NCI-H2107 treated with DMSO at 0.1 percent for 48 hours (cell line): ENCODE results near the gene UBFD1.
"Not testable (repeated sequence)": the region's sequence is repeated elsewhere in the genome, so short reads cannot be mapped to it uniquely, and the experiment has no call there.

Source experiments
- DNase-seq: peaks from one replicate; lab custom pipeline; 2025; ENCODE audit not compliant: unreplicated experiment; lab: John Stamatoyannopoulos, UW

UBFD1 gene, protein sequence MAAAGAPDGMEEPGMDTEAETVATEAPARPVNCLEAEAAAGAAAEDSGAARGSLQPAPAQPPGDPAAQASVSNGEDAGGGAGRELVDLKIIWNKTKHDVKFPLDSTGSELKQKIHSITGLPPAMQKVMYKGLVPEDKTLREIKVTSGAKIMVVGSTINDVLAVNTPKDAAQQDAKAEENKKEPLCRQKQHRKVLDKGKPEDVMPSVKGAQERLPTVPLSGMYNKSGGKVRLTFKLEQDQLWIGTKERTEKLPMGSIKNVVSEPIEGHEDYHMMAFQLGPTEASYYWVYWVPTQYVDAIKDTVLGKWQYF

DNA sequence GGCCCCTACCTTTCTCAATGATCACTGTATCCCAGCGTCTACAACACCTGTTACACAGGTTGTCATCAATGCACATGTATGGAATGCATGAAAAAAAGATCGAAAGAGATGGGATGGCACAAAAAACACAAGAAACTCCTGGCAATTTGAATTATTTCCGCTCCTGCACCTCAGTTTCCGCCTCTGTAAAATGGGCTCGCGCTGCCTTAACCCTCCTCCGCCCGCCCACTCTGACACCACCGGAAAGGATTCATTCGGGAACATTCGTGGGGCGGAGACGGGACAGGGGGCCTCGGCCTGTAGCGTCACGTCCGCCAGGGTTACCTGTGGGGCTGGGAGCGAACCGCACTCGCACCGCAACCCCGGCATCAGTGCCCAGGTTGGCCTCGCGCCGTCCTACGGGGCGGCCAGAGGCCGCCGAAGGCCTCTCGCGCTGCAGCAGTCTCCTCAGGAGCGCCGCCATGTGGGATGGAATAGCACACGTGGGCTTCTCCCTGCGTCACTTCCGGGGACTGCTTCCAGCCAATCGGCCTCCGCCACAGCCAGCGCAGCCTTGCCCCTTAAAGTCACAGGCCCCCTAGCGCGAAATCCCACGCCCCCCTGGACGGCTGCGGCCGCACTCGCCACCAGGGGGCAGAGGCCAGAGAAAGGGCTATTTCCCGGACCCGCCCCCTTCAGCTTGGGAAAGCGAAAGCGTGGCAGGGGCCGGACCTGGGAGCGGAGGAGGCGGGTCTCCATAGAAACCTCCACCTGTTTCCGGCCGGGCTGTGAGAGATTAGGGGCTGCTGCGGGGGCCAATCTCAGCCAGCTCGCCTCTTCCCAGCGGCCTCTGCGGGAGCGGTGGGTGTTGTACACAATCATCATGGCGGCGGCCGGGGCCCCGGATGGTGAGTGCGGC is at the start of gene UBFD1, which contains the start of gene EARS2:
UBFD1 (plus strand) TSS at position 847 of the 898 bp plus-strand sequence; CDS start at position 863, 16 bp downstream.
EARS2 (minus strand) TSS at position 470 of the 898 bp plus-strand sequence; CDS start at position 463, 7 bp downstream.
- peak; percentile 99 for DNase-seq

DNA sequence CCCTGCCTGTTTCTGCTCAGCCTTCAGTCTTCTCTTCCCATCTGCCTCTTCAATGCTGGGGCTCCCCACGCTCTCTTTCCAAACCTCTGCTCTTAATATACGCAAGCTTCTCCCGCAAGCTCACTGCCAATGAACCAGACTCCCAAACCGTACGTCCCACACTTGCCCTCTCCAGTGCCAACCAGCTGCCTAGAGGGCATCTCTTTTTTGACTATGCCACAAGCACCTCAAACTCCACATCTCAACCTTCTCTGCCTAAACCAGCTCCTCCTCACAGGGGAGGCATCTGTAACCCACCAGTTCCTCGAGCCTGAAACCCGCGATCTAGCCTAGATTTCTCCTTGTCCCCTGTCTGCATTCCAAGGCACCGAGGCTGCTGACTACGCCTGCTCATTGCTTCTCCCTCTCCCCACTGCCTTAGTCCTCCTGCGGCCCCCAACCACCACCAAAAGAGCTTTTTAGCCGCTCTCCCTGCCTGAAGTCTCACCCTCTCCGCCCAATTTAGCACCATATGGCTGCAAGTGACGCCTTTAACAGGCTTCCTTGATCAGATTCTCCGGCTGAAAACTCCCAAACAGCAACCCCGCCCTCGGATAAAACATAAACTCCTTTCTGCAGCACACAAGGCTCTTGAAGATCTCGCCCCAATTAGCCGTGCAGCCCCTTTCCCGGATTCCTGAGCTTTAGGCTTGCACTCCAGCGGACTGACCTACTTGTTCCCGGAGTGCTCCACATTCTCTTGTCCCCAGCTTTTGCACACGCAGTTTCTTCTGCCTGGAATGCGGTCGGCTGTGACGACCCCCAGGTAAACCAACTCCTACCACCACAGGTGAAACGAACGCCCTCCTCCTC is 48.7 kb upstream of the UBFD1 start:
- no peak for DNase-seq

DNA sequence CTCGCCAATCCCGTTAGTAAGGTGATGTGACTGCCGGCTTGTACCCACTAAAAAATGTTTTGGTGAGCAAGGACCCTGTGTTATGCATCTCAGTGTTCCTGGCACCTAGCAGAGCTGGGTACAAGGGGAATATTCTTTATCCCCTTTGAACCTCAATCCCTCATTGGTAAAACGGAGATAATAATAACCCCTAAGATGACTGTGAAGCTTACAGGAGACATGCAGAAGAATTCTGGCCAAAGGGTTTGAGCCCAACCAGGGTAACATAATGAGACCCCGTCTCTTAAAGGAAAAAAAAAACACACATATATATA is 48.1 kb upstream of the UBFD1 start:
- DNase-seq = no peak

DNA sequence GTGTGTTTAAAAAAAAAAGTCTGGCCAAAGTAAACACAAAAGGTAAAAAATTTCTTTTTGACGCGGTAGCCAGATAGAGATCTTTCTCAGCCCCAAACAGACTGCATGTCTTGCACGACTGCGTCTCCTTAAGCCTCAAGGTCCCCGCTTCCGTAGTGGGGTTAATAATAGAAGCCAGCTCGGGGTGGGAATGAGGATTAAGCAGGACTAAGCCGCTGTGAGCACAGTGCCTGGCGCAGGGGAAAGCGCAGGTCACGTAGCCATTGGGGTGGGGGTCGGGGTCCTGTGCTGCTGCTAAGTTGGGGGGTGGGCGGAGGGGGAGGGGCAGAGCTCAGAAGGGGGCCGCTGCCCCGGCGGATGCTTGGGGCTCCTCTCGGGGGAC is 47.8 kb upstream of the UBFD1 start:
- DNase-seq = no peak

DNA sequence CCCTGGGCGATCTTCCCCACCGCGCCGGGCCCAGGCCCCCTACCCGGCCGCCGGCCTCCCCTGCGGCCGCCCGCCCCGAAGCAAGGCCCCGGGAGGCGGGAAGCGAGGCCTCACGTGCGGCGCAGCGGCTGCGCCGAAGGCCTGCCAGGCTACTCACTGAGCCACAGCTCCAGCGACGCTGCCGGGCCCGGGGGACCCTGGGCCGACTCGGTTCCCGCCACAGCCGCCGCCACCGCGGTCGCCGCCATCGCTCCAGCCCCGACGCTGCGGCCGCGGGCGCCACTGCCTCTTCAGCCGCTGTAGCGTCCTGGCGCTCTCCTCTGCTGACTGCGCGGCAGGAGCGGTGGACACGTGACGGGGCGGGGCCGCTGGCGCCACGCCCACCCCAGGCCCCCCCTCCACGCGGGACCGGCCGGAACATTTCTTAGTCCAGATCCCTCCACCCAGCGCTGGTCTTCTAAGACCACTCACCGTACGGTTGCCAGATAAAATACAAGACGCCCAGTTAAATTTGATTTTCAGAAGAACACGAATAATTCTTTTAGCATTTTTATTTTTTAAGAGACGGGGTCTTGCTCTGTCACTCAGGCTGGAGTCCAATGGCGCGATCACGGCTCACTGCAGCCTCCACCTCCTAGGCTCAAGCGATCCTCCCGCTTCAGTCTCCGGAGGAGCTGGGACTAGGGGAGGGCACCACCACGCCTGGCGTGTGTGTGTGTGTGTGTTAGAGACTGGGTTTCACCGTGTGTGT is 47.2 kb upstream of the UBFD1 start, which contains the start of gene GGA2:
GGA2 (minus strand) TSS at position 331 of the 751 bp plus-strand sequence; CDS start at position 248, 83 bp downstream.
- peak; percentile 34 for DNase-seq

DNA sequence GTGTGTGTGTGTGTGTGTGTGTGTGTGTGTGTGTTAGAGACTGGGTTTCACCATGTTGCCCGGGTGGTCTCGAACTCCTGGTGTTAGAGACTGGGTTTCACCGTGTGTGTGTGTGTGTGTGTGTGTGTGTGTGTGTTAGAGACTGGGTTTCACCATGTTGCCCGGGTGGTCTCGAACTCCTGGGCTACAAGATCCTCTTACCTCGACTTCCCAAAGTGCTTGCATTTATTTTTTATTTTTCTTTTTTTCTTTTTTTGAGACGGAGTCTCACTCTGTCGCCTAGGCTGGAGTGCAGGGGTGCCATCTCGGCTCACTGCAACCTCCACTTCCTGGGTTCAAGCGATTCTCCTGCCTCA is 46.6 kb upstream of the UBFD1 start:
- not testable (repeated sequence) for DNase-seq

DNA sequence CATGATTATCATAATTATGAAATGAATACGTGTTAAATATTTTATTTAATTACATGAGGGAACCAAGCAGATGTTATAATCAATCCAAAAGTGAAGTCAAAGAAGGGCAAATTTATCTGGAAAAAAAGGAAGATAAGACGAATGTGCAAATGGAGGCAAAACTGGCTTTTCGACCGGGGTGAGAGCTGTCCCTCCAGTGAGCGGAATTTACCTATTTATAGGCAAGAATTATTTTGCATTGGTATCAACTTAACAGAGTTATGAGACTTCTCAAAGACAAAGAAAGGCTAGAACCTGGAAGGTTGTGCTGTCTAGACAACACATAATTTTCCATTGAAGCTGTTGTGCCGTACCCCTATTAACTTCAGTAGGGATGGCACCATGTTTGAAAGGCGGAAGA is 45.8 kb upstream of the UBFD1 start:
- no peak for DNase-seq

DNA sequence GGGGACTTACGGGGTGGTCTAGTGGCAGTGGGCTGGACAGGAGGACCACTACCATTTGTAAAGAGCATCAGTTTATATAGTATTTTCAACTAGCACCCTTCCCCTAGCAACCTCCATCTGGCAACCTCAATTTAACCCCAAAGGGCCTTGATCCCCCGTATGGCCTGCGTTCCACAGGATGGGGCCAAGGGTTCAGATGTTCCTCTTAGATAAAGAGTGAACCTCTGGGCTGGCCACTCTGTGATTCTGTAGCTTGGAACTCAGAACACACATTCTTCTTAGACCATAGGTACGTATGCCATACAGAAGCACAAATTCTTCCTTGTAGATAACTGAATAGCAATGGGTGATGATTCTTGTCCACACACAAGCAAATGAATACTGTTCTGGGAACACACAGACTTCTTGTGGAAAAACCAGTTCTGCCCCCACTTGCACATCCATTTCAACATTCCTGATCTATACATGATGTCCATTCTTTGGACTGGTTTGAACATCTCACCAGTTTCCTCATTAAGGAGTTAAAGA is 45.3 kb upstream of the UBFD1 start:
- DNase-seq = no peak

DNA sequence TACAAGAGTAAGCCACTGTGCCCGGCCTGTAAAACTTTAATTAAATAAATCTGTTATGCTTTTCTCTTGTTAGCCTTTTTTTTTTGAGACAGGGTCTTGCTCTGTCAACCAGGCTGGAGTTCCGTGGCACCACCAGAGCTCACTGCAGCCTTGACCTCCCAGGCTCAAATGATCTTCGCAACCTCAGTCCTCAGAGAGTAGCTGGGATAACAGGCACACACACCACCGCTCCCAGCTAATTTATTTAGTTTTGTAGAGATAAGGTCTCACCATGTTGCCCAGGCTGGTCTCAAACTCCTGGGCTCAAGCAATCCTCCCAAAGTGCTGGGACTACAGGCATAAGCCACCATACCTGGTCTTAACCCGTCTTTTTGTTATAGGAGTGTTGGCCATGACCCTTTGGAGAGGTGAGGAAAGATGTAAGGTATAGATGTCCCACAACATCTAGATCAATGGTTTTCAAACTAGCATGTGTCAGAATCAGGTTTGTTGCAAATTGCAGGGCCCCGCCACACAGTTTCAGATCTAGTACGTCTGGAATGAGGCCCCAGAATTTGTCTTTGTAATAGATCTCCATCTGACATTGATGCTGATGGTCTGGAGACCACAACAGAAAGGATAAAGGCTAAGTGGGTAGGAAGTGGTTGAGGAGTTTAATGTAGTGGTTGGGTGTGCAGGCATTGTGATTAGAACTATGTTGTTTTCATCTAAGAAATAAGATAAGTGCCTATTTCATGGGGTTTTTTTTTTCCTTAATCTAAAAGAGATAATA is 43.0 kb upstream of the UBFD1 start:
- no peak for DNase-seq

DNA sequence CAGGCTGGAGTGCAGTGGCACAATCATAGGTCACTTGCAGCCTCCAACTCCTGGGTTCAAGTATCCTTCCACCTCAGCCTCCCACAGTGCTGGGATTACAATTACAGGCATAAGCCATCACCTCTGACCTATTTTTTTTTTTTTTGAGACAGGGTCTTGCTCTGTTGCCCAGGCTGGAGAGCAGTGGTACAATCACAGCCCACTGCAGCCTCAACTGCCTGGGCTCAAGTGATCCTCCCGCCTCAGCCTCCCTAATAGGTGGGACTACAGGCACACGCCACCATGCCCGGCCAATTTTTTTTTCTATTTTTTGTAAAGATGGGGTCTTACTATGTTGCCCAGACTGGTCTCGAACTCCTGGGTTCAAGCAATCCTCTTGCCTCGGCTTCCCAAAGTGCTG is 41.6 kb upstream of the UBFD1 start:
- DNase-seq = no peak

DNA sequence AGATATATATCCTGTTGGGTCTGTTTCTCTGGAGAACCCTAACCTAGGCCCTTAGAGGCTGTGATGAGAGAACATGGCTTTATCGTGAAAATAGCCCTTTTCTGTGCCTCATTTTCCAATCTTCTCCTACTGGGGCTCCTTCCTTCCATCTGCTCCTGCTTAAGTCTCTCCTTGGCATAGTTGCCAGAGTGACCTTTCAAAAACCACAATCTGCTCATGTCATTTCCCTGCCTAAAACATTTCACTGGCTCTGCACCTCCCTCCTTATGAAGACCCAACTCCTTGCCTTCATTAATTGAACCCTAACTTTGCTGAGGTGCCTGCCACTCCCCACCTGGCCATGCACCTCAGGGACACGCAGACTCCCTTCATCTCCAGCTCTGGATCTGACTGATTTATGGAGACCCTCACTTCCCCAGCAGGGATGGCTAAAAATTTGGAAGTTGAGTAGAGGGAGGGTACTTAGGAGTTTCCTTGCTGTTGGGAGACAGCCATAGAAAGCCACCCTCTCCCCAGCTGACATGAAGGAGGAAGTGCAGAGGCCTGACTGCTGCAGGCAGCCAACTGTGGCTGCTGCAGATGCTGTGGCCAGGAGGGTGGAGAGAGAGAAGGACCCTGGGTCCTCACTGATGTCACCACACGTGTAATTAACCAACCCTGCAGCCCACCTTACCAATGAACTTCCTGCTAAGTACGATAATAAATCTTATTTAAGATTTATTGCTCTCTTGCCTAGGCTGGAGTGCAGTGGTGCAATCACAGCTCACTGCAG is 41.0 kb upstream of the UBFD1 start:
- DNase-seq = no peak

DNA sequence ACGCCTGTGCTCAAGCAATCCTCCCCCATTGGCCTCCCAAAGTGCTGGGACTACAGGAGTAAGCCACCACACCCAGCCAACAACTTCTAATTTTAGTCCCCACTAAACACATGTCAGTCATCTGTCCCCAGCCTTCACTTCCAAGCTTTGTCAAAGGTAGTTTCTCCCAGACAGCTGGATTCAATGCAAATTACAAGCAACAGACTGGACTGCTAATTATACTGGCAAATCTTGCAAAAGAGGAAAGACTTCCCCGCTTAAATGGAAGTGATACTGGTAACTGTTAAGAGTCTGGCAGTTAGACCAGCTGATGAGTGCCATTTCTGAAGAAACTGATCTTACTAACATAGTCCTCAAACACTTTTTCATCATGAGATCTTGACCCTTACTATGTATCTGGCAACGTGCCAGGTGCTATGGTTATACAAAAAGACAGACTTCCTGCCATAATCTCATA is 39.1 kb upstream of the UBFD1 start:
- DNase-seq = no peak

DNA sequence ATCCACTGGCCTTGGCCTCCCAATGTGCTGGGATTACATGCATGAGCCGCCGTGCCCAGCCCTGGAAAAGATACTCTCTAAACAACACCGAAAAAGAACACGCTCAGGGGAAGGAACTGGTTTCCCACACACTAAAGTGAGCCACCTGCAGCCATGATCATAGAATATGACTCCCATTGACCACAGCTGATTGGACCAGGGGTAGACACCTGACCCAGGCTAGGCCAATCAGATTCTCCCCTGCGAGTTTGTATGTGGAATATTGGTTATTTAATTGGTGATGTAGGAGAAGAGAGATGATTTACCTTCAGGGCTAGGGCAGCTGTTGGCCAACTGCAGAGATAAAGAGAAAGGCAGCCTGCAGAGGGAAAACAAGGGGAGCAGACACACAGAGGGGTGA is 38.2 kb upstream of the UBFD1 start:
- no peak for DNase-seq

DNA sequence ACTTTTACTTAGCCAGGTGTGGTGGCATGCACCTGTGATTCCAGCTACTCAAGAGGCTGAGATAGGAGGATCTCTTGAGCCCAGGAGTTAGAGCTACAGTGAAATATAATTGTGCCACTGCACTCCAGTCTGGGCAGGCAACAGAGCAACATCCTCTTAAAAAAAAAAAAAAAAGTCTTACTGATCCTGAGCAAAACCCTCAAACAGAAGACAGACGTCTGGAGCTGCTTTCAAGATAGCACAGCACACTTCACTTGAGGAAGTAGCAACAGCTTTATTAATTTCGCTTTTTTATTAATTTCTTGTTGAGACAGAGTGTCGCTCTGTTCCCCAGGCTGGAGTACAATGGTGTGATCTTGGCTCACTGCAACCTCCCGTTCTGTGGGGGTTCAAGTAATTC is 37.0 kb upstream of the UBFD1 start:
- no peak for DNase-seq

DNA sequence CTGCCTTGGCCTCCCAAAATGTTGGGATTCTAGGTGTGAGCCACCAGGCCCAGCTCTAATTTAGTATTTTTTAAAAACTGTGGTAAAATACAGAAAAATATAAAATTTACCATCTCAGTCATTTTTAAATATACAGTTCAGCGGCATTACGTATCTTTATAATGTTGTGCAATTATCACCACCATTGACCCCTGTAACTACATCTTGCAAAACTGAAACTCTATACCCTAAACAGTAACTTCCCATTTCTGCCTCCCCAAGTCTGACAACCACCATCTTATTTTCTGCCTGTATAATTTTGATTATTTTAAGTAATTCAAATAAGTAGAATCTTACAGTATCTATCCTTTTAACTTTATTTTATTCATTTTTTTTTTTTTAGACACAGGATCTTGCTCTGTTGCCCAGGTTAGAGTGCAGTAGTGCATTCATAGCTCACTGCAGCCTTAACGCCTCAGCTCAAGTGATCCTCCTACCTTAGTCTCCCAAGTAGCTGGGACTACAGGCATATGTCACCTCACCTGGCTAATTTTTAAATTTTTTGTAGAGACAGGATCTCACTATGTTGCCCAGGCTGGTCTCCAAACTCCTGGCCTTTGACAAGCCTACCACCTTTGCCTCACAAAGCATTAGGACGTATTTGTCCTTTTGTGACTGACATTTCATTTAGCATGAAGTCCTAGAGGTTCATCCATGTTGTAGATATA is 36.3 kb upstream of the UBFD1 start:
- no peak for DNase-seq

DNA sequence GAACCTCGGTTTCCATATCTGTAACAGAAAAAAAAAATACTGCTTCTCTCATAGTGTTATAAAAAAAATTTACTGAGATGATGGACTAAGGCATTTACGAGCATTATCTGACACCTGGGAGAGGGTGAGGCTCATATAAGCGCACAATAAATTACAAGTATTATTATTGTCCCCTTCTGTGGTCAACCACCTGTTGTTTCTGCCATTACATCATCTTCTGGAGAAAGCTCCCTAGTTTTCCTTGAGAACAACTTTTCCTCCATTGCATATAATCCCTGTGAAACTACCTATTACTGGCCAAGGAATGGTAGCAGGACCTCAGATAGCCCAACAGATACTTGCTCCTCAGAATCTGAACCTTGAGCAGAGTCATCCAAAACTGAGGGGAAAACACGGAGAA is 35.6 kb upstream of the UBFD1 start:
- no peak for DNase-seq

DNA sequence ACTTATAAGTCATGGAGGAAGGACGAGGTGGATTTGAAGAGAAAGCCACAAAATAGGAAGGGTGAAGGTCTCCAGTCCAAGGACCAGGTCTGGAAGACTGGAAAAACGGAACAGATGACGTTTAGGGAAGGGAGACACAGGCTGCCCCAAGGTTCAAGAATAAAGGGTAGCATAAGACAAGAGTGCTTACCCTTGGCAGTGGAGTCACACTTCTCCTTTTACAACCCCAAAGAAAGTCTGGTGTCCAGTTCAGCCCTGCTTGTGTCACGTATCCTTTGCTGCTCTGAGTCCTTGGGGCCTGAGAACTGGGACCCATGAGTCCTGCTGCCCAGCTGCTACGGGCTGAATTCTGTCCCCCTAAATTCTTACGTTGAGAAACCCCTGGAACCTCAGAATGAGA is 34.2 kb upstream of the UBFD1 start:
- DNase-seq = no peak

DNA sequence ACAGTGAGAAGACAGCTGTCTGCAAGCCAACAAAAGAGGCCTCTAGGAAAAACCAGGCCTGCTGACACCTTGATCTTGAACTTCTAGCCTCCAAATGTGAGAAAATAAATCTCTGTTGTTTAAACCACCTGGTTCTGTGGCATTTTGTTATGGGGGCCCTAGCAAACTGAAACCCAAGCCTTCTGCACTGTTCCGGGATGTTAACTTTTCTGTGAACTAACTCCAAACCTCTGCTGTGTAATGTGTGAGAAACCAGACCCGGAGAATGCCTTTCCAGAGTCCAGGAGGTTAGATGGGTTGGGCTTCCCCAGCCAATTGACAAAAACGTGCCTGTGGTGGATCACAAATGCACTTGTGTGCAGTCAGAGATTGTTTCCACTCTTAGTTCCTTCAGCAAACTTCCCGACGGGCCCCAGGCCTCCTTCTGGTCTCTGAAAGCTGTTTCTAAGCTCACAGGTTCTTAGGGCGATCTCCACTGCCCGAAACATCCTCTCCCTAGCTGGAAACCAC is 33.6 kb upstream of the UBFD1 start:
- no peak for DNase-seq
